Mucosa of descending colon (tissue), 3 donors: ENCODE measurements around the gene ABCG4. TPM values are rescaled to one million over a fixed set of nuclear protein-coding genes. Genes with fewer than 3 reads are reported as not detected.

Experiments used
- ATAC-seq: fragments of 200-7000 bp; cut with Tn5 transposase; one replicate; pipeline ENCODE4 v1.9.1; 2020; ENCODE audit warnings: mild to moderate bottlenecking, moderate library complexity
- DNase-seq, 3 donors: peaks; one replicate each; pipeline ENCODE4 v3.0.0-alpha.2; 2020
- H3K36me3 ChIP-seq: fragments of 200-600 bp; one replicate; pipeline ENCODE4 v1.8.0; 2021; ENCODE audit warnings: low read depth, mild to moderate bottlenecking
- H3K4me1 ChIP-seq: fragments of 200-600 bp; one replicate; pipeline ENCODE4 v1.8.0; 2021; ENCODE audit warnings: low read depth, mild to moderate bottlenecking
- H3K4me3 ChIP-seq: fragments of 200-600 bp; one replicate; pipeline ENCODE4 v1.8.0; 2021; ENCODE audit warnings: mild to moderate bottlenecking
- H3K9me3 ChIP-seq: fragments of 200-600 bp; one replicate; pipeline ENCODE4 v1.8.0; 2021; ENCODE audit warnings: mild to moderate bottlenecking
- intact Hi-C, 2 donors: fragments of 100-400 bp; cut with DNase I in 1 of 2; cut with micrococcal nuclease in 1 of 2; formaldehyde crosslinking; loops; one replicate each; pipeline versions ENCODE4 v1.11.0 to v1.11.1; 2022; cut with DNase I, micrococcal nuclease
- total RNA-seq, 3 donors: library from RNA; stranded (reverse); fragmentation: NEBNext Ultra II Directional in 2 of 3; extraction: Animal tissue kit (Norgen Biotek cat#: 25700) in 2 of 3; gene quantifications; one replicate each; pipeline versions ENCODE4 v1.2.1 to v1.2.4, GENCODE V29; 2021 to 2023
- TF ChIP-seq, protein P1 (sequence below): fragments of 200-600 bp; IDR thresholded peaks from one replicate; pipeline ENCODE4 v1.8.0; 2022; ENCODE audit warnings: antibody characterized with exemption, mild to moderate bottlenecking
- donor health status: DM: no; HTN: no; CAD: no; lungs with moderate emphysema.
- donor health status: DM: no; HTN: no; CAD: no.
- donor health status: DM: no; HTN: yes; CAD: no.

The ABCG4 gene
- total RNA-seq, 3 donors from 2014 or later = 0.07 to 0.85 TPM; not detected in 1

DNA sequence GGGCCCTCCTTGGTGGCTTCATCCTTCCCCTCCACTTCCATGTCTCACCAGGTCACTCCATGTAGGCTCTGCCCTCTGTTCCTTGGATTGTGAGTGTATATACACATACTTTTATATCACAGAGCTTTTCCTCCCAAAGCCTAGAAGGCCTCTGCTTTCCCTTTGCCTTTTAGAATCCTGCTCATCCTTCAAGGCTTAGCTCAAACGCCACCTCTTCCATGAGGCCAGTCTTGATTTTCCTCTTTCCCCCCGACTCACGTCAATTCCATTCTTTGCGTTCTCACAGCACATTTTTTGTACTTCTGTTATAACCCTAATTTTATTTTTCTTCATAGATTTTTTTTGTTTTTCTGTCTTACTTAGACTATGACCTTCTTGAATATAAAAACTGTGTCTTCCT lies 3.8 kb downstream of the ABCG4 start:
- Histone ChIP-seq H3K36me3 (no peaks in the 10 kb centered on the region), H3K4me3 (no peak overlapping the region), H3K9me3 (no peaks in the 10 kb centered on the region), H3K4me1 (peaks cover 9% of the 10 kb centered on the region)
- TF ChIP-seq, protein P1, sequence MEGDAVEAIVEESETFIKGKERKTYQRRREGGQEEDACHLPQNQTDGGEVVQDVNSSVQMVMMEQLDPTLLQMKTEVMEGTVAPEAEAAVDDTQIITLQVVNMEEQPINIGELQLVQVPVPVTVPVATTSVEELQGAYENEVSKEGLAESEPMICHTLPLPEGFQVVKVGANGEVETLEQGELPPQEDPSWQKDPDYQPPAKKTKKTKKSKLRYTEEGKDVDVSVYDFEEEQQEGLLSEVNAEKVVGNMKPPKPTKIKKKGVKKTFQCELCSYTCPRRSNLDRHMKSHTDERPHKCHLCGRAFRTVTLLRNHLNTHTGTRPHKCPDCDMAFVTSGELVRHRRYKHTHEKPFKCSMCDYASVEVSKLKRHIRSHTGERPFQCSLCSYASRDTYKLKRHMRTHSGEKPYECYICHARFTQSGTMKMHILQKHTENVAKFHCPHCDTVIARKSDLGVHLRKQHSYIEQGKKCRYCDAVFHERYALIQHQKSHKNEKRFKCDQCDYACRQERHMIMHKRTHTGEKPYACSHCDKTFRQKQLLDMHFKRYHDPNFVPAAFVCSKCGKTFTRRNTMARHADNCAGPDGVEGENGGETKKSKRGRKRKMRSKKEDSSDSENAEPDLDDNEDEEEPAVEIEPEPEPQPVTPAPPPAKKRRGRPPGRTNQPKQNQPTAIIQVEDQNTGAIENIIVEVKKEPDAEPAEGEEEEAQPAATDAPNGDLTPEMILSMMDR = no peak
- intact Hi-C loops = no loop called here
- ATAC-seq (no peak), DNase-seq (no peak)

DNA sequence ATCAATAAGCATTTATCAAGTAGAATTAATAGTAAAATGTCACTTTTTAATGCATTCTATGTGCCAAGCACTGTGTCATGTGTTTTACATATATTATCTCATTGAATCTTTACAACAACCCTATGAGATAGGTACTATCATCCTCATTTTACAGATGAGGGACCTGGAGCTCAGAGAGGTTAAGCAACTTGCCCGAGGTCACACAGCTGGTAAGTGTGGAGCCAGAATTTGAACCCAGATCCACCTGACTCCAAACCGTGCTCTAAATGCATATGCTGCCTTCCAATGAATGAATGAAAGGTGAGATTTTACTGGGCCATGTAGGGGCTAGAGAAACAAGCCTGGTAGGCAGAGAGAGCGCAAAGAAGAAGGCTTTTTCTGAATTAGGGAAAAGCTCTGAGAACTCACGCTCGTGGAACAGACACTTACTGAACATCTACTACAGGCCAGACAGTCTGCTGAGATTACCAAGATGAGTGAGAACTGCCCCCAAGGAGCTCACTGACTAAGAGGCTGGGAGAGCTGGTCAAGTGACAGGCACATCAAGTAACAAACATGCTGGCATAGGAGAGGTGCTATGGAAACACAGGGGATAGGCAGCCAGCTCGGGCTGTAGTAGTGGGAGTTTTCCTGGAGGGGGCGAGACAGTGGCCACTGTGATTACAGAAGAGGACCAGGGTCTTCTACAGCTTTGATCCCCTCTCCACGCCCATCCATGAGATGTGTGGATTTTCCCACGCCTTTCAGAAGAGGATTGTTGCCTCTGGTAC lies 4.4 kb downstream of the ABCG4 start:
- no peak for ATAC-seq
- H3K9me3 ChIP-seq = no peaks in the 10 kb centered on the region
- no peak overlapping the region for H3K4me3 ChIP-seq
- peaks cover 9% of the 10 kb centered on the region for H3K4me1 ChIP-seq
- peak in 1 of 3 donors; percentile 1 for DNase-seq
- H3K36me3 ChIP-seq = no peaks in the 10 kb centered on the region
- TF ChIP-seq, protein P1 = no peak
- intact Hi-C loops = no loop called here

DNA sequence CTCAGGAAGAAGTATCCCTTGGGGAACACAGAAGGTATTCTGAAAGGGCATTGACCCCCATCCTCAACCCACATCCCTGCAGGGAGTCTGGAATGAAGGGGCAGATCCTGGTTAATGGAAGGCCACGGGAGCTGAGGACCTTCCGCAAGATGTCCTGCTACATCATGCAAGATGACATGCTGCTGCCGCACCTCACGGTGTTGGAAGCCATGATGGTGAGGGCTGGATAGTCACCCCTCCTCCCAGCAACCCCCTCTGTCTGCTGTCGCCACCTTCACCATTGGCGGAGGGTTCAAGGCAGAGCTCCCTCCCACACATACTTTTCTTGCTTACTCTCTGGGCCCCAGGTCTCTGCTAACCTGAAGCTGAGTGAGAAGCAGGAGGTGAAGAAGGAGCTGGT lies 5.3 kb downstream of the ABCG4 start:
- intact Hi-C loops = no loop called here
- no peak for ATAC-seq
- Histone ChIP-seq H3K4me3 (no peak overlapping the region), H3K4me1 (peaks cover 6% of the 10 kb centered on the region), H3K9me3 (no peaks in the 10 kb centered on the region), H3K36me3 (no peaks in the 10 kb centered on the region)
- TF ChIP-seq, protein P1 = no peak
- DNase-seq = no peak

DNA sequence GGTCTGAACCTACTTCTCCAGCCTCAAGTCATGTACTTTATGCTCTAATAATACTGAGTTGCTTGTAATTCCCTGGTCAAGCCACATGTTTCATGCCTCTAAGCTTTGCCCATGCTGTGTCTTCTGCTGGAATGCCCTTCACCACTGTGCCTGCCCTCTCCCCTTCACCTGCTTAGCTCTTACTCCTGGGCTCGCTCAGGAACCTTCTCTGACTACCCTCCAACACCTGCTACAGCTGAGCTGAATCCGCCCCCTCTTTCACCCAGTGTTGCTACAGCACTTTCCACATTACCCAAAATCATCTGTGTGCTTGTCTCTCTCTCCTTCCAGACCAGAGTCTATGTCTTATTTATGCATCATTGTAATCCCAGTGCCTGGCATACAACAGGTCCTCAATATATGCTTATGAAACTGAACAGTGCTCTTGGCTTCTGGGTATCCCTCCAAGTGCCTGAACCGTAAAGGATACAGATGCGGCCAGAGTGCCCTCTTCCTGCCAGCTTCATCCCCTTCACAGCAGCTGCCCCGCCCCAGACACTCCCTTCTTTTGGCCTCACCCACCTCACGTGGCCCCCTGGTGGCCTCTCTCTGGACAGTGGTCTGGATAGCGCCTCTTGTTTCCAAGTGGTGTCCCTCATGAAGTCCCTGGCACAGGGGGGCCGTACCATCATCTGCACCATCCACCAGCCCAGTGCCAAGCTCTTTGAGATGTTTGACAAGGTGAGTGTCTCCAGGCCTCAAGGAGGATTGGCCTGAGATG lies 7.1 kb downstream of the ABCG4 start:
- H3K36me3 ChIP-seq = no peaks in the 10 kb centered on the region
- peak in 2 of 3 donors; percentile 33 to 52 for DNase-seq
- peak; percentile 44 for ATAC-seq
- no peaks in the 10 kb centered on the region for H3K9me3 ChIP-seq
- H3K4me3 ChIP-seq = no peak overlapping the region
- intact Hi-C loops = no loop called here
- TF ChIP-seq, protein P1 = no peak
- no peaks in the 10 kb centered on the region for H3K4me1 ChIP-seq

DNA sequence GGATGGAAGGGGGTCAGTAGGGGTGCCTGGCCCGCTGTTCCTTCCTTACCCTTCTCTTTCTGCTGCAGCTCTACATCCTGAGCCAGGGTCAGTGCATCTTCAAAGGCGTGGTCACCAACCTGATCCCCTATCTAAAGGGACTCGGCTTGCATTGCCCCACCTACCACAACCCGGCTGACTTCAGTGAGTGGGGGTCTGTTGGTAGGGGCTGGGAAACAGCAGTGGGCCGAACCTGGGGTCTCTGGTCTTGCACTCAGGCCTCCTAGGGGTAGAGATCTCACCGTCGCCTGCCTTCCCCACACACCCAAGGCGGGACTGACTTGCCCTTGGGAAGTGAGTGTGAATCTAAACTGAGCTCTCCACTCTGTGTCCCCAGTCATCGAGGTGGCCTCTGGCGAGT lies 7.6 kb downstream of the ABCG4 start:
- TF ChIP-seq, protein P1 = no peak
- Histone ChIP-seq H3K4me3 (no peak overlapping the region), H3K4me1 (no peaks in the 10 kb centered on the region), H3K9me3 (no peaks in the 10 kb centered on the region), H3K36me3 (no peaks in the 10 kb centered on the region)
- ATAC-seq (no peak), DNase-seq (peak in 1 of 3 donors; percentile 3)
- intact Hi-C loops = no loop called here
